ENCODE data around the gene TMEM87A. TPM values are rescaled to one million over a fixed set of nuclear protein-coding genes. Genes with fewer than 3 reads are reported as not detected.

The TMEM87A gene
- total RNA-seq, 3 donors from 2014 or later: 57.9 to 145 (median 102) TPM

- no peaks in the 10 kb centered on the region for H3K9me3 ChIP-seq
- no peak overlapping the region for H3K4me3 ChIP-seq
- H3K27ac ChIP-seq: no peak overlapping the region
- TF ChIP-seq POLR2AphosphoS5 (IDR thresholded peaks at IDR 0.05) (no peak), POLR2A (IDR thresholded peaks at IDR 0.05) (no peak), CTCF (IDR thresholded peaks at IDR 0.05) (no peak)
- H3K27me3 ChIP-seq: no peaks in the 10 kb centered on the region
- peaks cover 7% of the 10 kb centered on the region for H3K36me3 ChIP-seq
- no peaks in the 10 kb centered on the region for H3K4me1 ChIP-seq
- DNase-seq (ENCODE audit: low spot score in 2 of 2): no peak
- intact Hi-C loops (cut with DNase I; ENCODE audit: low total_unique reads): no loop called here
Measured at GRCh38 chr15:42184296-42184695, 88.9 kb downstream of the TMEM87A start.

- Histone ChIP-seq H3K9me3 (no peaks in the 10 kb centered on the region), H3K36me3 (peaks cover 7% of the 10 kb centered on the region), H3K27me3 (no peaks in the 10 kb centered on the region), H3K27ac (no peak overlapping the region), H3K4me3 (no peak overlapping the region), H3K4me1 (no peaks in the 10 kb centered on the region)
- intact Hi-C loops (cut with DNase I; ENCODE audit: low total_unique reads): no loop called here
- DNase-seq (ENCODE audit: low spot score in 2 of 2): no peak
- no peak for TF ChIP-seq POLR2AphosphoS5 (IDR thresholded peaks at IDR 0.05)
- TF ChIP-seq POLR2A (IDR thresholded peaks at IDR 0.05): no peak
- TF ChIP-seq CTCF (IDR thresholded peaks at IDR 0.05): no peak
Measured at GRCh38 chr15:42182961-42183360, 90.3 kb downstream of the TMEM87A start.

- H3K27ac ChIP-seq: no peak overlapping the region
- intact Hi-C loops (cut with DNase I; ENCODE audit: low total_unique reads): no loop called here
- no peaks in the 10 kb centered on the region for H3K27me3 ChIP-seq
- H3K36me3 ChIP-seq: peaks cover 7% of the 10 kb centered on the region
- no peak overlapping the region for H3K4me3 ChIP-seq
- H3K9me3 ChIP-seq: no peaks in the 10 kb centered on the region
- no peak for DNase-seq (ENCODE audit: low spot score in 2 of 2)
- no peak for TF ChIP-seq POLR2A (IDR thresholded peaks at IDR 0.05)
- no peak for TF ChIP-seq CTCF (IDR thresholded peaks at IDR 0.05)
- no peak for TF ChIP-seq POLR2AphosphoS5 (IDR thresholded peaks at IDR 0.05)
- no peaks in the 10 kb centered on the region for H3K4me1 ChIP-seq
Measured at GRCh38 chr15:42182328-42182886, 90.8 kb downstream of the TMEM87A start.

GRCh38 chr15:42178056-42178455 is 95.2 kb downstream of the TMEM87A start:
- intact Hi-C loops (cut with DNase I; ENCODE audit: low total_unique reads): no loop called here
- no peak for DNase-seq (ENCODE audit: low spot score in 2 of 2)

GRCh38 chr15:42175671-42176070 is 97.6 kb downstream of the TMEM87A start:
- no peaks in the 10 kb centered on the region for H3K4me1 ChIP-seq
- intact Hi-C loops (cut with DNase I; ENCODE audit: low total_unique reads): no loop called here
- H3K4me3 ChIP-seq: no peak overlapping the region
- no peak for TF ChIP-seq POLR2AphosphoS5 (IDR thresholded peaks at IDR 0.05)
- no peak for TF ChIP-seq POLR2A (IDR thresholded peaks at IDR 0.05)
- no peak for TF ChIP-seq CTCF (IDR thresholded peaks at IDR 0.05)
- H3K27me3 ChIP-seq: no peaks in the 10 kb centered on the region
- no peaks in the 10 kb centered on the region for H3K9me3 ChIP-seq
- peaks cover 10% of the 10 kb centered on the region for H3K36me3 ChIP-seq
- H3K27ac ChIP-seq: no peak overlapping the region
- no peak for DNase-seq (ENCODE audit: low spot score in 2 of 2)

More at GRCh38 chr15:42178056-42178455, 95.2 kb downstream of the TMEM87A start:
- Histone ChIP-seq H3K9me3 (no peaks in the 10 kb centered on the region), H3K27me3 (no peaks in the 10 kb centered on the region), H3K4me1 (no peaks in the 10 kb centered on the region), H3K4me3 (no peak overlapping the region), H3K27ac (no peak overlapping the region), H3K36me3 (peaks cover 10% of the 10 kb centered on the region)
- TF ChIP-seq POLR2AphosphoS5 (IDR thresholded peaks at IDR 0.05): no peak
- no peak for TF ChIP-seq CTCF (IDR thresholded peaks at IDR 0.05)
- no peak for TF ChIP-seq POLR2A (IDR thresholded peaks at IDR 0.05)
